Measurements from ENCODE around the gene SNRPF. TPM values are rescaled to one million over a fixed set of nuclear protein-coding genes. Genes with fewer than 3 reads are reported as not detected.
A peak's percentile ranks its signal among the peaks of the same experiment; 100 is the strongest.

The SNRPF gene
- total RNA-seq, 1 experiment from 2014 or later, result 43.8 TPM

DNA sequence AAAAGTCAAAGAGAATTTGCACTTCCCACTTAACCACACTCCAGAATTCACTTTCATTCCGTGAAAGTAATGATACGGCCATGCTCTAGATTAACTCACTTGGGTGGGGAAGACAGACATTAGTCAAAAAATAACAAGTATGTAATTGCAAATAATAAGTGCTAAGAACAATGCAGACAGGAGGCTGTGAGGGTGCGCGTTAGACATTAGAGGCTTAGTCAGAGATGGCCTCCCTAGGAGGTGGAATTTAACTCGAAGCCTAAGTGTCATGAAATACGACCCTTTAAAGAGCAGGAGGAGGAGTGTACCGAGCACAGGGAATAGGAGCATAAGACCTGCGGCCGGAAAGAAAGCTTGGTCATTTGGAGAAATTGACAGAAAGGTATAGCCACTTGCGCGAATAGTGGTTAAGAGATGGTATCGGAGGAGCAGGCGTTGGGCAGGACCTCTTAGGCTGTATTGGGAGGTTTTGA is 628 bp downstream of the SNRPF start:
- peak; percentile 56 for DNase-seq (ENCODE audit: low read depth)

DNA sequence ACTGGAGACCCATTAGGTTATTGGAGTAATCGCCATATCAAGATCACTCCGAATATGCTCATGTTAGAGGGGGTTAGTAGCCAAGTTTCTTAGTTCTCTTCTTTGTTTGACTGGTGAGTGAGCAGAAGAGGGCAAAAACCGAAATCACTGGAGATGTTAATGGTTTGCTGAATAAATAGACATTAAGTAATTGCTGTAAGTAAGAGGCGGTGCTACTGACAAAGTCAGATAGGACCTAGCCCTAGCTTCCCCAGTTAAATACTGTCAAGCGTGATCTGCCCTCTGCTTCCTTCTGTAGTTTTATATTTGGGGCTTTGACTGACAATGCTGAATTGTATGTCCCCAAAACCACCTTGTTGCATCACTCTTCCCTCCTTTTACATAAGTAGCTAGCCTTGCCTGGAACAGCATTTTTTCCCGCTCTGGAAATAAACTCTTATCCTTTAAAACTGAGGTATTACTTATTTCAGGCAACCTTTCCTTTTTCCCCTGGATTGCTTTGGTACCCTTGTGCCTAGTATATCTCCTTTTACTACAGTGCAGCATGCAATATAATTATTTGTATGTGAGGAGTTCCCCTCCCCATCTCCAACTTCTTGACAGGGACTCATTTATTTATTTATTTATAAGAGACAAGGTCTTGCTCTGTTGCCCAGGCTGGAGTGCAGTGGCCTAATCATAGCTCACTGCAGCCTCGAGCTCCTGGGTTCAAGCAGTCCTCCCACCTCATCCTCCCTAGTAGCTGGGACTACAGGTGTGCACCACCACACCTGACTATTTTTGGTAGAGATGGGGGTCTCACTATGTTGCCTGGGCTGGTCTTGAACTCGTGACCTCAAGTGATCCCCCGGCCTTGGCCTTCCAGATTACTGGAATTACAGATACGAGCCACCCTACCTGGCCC is 1.4 kb downstream of the SNRPF start:
- no peak for DNase-seq (ENCODE audit: low read depth)

DNA sequence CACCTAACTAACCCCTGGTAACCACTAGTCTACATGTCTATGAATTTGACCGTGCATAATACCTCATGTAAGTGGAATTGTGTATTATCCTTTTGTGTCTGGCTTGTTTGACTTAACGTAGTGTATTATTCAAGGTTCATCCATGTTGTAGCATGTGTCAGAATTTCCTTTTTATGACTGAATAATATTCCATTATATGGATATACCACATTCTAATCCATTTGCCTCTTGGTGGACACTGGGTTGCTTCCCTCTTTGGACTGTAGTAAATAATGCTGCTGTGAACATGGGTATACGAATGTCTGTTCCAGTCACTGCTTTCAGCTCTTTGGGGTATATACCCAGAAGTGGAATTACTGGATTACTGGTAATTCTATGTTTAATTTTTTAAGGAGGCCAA is 3.3 kb downstream of the SNRPF start:
- DNase-seq (ENCODE audit: low read depth), result no peak

GRCh38 chr12:95863337-95863736 is 4.6 kb downstream of the SNRPF start:
- DNase-seq (ENCODE audit: low read depth), result no peak

- DNase-seq (ENCODE audit: low read depth), result no peak
These were observed 12.1 kb downstream of the SNRPF start for GRCh38 chr12:95870897-95871296.

GRCh38 chr12:95874452-95874851 is 15.7 kb downstream of the SNRPF start:
- DNase-seq (ENCODE audit: low read depth), result no peak

DNA sequence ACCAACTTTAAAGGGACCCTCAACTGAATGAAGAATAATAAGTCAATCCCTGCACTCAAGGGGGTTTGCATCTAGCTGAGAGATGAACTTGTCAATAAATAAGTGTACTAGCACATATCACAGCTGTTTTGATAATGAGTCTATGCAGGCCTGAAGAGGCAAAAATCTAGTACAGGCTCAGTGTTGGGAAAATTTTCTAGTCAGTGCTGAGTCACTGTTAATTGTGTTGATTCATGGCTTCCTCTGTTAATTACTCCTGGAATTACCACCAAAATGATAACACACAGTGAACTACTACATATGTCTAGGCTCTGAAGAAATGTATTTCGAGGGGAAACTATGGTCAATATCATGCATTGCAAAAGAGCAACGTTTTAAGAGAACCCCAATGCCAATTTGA is 18.9 kb downstream of the SNRPF start:
- DNase-seq (ENCODE audit: low read depth), result peak; percentile 53

- no peak for DNase-seq (ENCODE audit: low read depth)
These were observed 22.1 kb downstream of the SNRPF start for GRCh38 chr12:95880895-95881294.

- peak; percentile 14 for DNase-seq (ENCODE audit: low read depth)
These were observed 22.7 kb downstream of the SNRPF start for GRCh38 chr12:95881331-95881955.

DNA sequence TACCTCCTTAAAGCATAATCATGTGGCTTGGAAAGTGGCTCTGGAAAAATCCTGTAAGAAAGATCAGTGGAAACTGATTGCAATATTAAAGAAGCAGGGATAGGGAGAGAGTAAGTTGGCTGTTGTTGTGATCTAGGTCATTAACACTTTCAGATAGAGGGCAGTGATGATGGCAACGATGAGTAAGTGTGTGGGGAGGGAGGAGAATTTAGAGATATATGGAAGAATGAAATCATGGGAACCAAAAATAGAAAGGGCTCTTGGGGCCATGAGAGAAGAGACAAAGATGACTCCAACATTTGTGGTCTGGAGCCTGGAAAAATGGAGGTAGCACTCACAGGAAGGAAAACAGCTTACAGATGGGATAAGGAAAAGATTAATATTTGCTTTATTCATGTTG is 23.3 kb downstream of the SNRPF start:
- peak; percentile 39 for DNase-seq (ENCODE audit: low read depth)

DNA sequence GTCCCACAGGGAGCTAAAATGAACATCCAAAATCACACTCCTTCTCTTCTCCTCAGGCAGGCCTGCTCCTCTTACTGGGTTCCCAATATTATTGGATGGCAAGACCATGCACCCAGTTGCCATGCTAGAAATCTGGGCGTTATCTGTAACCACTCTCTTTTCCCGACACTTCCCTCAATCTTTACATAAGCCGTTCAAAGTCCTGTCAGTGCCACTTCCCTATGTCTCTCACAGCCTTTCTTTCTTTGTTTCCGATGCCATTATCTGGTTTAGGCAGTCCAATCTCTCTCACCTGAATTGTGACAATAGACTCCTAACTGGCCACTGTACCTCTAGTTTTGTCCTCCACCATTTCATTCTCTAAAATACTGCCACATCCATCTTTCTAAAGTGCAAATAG is 24.1 kb downstream of the SNRPF start:
- no peak for DNase-seq (ENCODE audit: low read depth)

- no peak for DNase-seq (ENCODE audit: low read depth)
These were observed 26.2 kb downstream of the SNRPF start for GRCh38 chr12:95884998-95885397.

DNA sequence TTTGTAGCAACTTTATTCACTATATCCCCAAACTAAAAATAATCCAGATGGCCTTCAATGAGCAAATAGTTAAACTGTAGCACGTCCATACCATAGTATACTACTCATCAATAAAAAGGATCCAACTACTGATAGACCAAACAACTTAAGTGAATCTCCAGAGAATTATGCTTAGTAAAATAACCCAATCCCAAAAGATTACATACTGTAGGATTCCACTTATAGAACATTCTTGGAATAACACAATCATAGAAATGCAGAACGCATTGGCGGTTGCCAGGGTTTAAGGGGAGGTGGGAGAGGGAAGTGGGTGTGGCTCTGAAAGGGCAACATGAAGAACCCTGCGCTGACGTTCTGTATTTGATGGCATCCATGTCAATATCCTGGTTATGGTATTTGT is 28.6 kb downstream of the SNRPF start:
- DNase-seq (ENCODE audit: low read depth), result no peak

DNA sequence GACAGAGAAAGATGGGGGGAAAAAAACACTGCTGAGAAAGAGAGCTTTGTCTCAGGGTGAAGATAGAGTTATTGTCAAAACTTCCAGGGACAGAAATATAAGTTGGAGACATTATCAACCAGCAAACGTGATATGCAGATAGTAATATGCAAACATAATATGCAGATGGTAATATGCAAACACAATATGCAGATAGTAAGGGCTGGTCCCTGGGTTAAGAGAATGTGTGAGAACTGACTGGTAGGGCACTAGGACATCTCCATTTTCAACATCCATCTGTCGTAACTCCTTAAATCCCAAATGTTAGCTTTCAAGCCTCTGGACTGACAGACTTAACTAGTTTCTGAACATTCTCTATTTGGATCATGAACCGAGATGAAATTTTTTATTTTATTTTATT is 32.2 kb downstream of the SNRPF start:
- no peak for DNase-seq (ENCODE audit: low read depth)

GRCh38 chr12:95896846-95897245 is 38.1 kb downstream of the SNRPF start:
- DNase-seq (ENCODE audit: low read depth), result no peak

DNA sequence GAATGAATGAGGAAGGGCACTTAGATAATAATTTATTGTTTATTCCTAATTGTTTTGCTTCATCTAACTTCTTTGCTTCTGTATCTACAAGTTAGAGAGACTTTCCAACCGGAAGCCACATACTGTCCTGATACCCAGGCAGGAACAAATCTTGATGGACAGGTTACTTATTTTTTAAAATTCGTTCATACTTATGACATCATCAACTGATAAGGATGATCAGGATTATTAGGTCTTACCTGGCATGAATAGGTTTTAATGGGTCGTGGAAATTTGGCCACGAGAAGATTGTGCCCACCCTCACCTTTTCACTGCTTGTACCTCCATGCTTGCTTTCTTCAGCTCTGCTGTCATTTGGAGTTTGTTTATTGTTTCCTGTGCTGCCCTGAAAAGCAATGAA is 39.3 kb downstream of the SNRPF start:
- DNase-seq (ENCODE audit: low read depth), result no peak

- no peak for DNase-seq (ENCODE audit: low read depth)
These were observed 49.8 kb downstream of the SNRPF start for GRCh38 chr12:95908573-95908972.

DNA sequence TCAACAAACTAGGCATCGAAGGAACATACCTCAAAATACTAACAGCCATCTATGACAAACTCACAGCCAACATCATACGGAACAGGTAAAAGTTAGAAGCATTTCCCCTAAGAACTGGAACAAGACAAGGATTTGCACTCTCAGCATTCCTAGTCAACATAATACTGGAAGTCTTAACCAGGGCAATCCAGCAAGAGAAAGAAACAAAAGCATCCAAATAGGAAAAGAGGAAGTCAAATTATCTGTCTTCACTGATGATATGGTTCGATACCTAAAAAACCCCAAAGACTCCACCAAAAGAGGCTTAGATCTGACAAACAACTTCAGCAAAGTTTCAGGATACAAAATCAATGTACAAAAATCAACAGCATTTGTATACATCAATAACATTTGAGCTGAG is 51.1 kb downstream of the SNRPF start:
- DNase-seq (ENCODE audit: low read depth), result no peak

Other genes with a start within 250 kb of the SNRPF start
- 36.5 and 41.3 TPM in 2 replicates for gene NTN4, start 68.2 kb upstream of the SNRPF start, total RNA-seq (2014; rRNA removed; shearing (Covaris generic))
- gene CCDC38, start 83.7 kb downstream of the SNRPF start, total RNA-seq (2014; rRNA removed; shearing (Covaris generic)), result 0.06 TPM in 1 of 2 replicates, not detected in the other
- gene AMDHD1, start 84.4 kb downstream of the SNRPF start, total RNA-seq (2014; rRNA removed; shearing (Covaris generic)), result 0.11 and 0.98 TPM in 2 replicates
- 0.09 TPM in 1 of 2 replicates, not detected in the other for gene HAL, start 137.4 kb downstream of the SNRPF start, total RNA-seq (2014; rRNA removed; shearing (Covaris generic))
- gene LTA4H, start 176.6 kb downstream of the SNRPF start, total RNA-seq (2014; rRNA removed; shearing (Covaris generic)), result 73.2 and 73.3 TPM in 2 replicates

Data from Daoy (cell line).